Thymus (tissue), 11 donors: Measurements from ENCODE around the gene MBP. TPM values are rescaled to one million over a fixed set of nuclear protein-coding genes. Genes with fewer than 3 reads are reported as not detected.
A peak's percentile ranks its signal among the peaks of the same experiment; 100 is the strongest.

Source experiments
- DNase-seq, 9 donors: peaks; one replicate each; pipeline ENCODE4 v3.0.0-alpha.2; 2013; ENCODE audit warnings: low spot score in 9 of 9, low read depth in 6 of 9, missing footprints in 1 of 9
- H3K27ac ChIP-seq, 2 donors: one replicate each; pipeline ENCODE4 v1.5.1; 2013; ENCODE audit warnings: control low read depth in 1 of 2, low read depth in 1 of 2, low read length in 1 of 2, mild to moderate bottlenecking in 1 of 2, moderate library complexity in 1 of 2
- H3K27me3 ChIP-seq, 2 donors: one replicate each; pipeline ENCODE4 v1.5.1; 2013; ENCODE audit warnings: low read length in 1 of 2; ENCODE audit not compliant: control insufficient read depth in 2 of 2, insufficient read depth in 1 of 2
- H3K36me3 ChIP-seq, 2 donors: one replicate each; pipeline ENCODE4 v1.5.1; 2013; ENCODE audit warnings: low read length in 1 of 2, mild to moderate bottlenecking in 1 of 2, moderate library complexity in 1 of 2; ENCODE audit not compliant: control insufficient read depth in 2 of 2, insufficient read depth in 2 of 2
- H3K4me1 ChIP-seq, 2 donors: one replicate each; pipeline ENCODE4 v1.5.1; 2013; ENCODE audit warnings: low read length in 2 of 2; ENCODE audit not compliant: control insufficient read depth in 2 of 2, insufficient read depth in 2 of 2
- H3K4me3 ChIP-seq, 2 donors: one replicate each; pipeline ENCODE4 v1.5.1; 2013; ENCODE audit warnings: low read length in 2 of 2, control low read depth in 1 of 2, mild to moderate bottlenecking in 1 of 2
- H3K9me3 ChIP-seq, 2 donors: one replicate each; pipeline ENCODE4 v1.5.1; 2013; ENCODE audit warnings: low read length in 1 of 2, mild to moderate bottlenecking in 1 of 2; ENCODE audit not compliant: control insufficient read depth in 2 of 2, insufficient read depth in 1 of 2
- WGBS: extraction: QIAGEN DNeasy Blood & Tissue Kit; methylation state at CpG from one replicate; pipeline ENCODE4 v1.1.7; 2013; 5-methylcytosine and 5-hydroxymethylcytosine counted together
- polyA plus RNA-seq: library from polyadenylated mRNA; stranded (reverse); fragments of 200-250 nt; gene quantifications from one replicate; pipeline ENCODE4 v1.2.3, GENCODE V29; 2013
- total RNA-seq: library from RNA; stranded (reverse); fragments of 120-200 nt; gene quantifications from one replicate; pipeline ENCODE4 v1.2.4, GENCODE V29; 2013
- donor health status: healthy.

Gene MBP
- total and polyA plus RNA-seq, 2 donors = 16.1 to 16.3 TPM

DNA sequence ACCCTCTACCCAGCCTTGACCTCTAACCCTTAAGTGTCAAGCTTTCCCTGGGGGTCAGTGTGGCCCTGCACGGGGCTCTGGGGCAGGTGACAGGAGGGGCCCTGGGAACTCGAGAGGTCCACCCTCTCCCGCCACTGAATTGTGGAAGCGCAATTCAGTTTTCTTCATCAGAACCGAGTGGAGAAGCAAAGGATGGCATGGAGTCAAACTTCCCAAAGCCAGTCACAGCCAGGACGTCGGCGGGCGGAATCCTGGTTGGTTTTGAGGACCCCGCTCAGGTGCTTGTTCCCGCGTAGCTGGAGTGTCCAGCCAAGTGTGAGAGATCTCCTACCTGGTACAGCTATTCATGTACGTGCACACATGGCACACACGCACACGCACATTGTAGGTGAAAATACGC, 62.0 kb downstream of the MBP start:
- Histone ChIP-seq H3K4me3 (no peak overlapping the region), H3K27ac (peak overlapping the region in 1 of 2 donors; percentile 77), H3K9me3 (no peaks in the 10 kb centered on the region), H3K4me1 (peaks cover 11 to 62% of the 10 kb centered on the region in 2 donors), H3K27me3 (peaks cover 0 to 11% of the 10 kb centered on the region in 2 donors), H3K36me3 (peaks cover 0 to 5% of the 10 kb centered on the region in 2 donors)
- DNase-seq = no peak
- 84% methylated on average over 16 of the region's 16 CpGs for WGBS

DNA sequence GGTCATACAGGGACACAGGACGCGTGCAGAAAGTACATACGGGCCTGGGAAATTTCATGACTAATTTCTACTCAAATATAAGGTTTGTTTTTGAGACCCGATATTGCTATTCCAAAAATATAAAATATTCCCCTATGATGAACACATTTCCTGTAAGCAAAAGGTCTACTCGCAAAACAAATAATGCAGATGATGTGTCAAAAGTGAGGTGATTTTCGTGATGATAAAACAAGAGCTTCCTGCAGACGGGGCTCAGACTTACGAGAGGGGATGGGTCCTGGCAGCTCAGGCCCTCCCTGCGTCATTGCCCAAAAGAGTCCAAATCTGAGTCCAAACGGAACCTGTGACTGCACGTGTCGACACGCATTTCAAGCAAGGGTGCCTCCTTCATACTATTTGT, 62.7 kb downstream of the MBP start:
- no peak overlapping the region for H3K27ac ChIP-seq
- no peaks in the 10 kb centered on the region for H3K9me3 ChIP-seq
- WGBS = 90% methylated on average over 13 of the region's 13 CpGs
- H3K36me3 ChIP-seq = peaks cover 0 to 8% of the 10 kb centered on the region in 2 donors
- H3K4me3 ChIP-seq = no peak overlapping the region
- DNase-seq = no peak
- H3K4me1 ChIP-seq = peaks cover 11 to 67% of the 10 kb centered on the region in 2 donors
- peaks cover 0 to 13% of the 10 kb centered on the region in 2 donors for H3K27me3 ChIP-seq

GRCh38 chr18:77069482-77069881, 63.1 kb downstream of the MBP start:
- peaks cover 11 to 67% of the 10 kb centered on the region in 2 donors for H3K4me1 ChIP-seq
- H3K4me3 ChIP-seq = no peak overlapping the region
- DNase-seq = no peak
- 96% methylated on average over 14 of the region's 14 CpGs for WGBS
- H3K27ac ChIP-seq = peak overlapping the region; percentile 4 to 6
- peaks cover 0 to 8% of the 10 kb centered on the region in 2 donors for H3K36me3 ChIP-seq
- peaks cover 0 to 13% of the 10 kb centered on the region in 2 donors for H3K27me3 ChIP-seq
- no peaks in the 10 kb centered on the region for H3K9me3 ChIP-seq

- peak in 1 of 9 donors; percentile 69 for DNase-seq
- Histone ChIP-seq H3K27me3 (peaks cover 0 to 15% of the 10 kb centered on the region in 2 donors), H3K4me3 (no peak overlapping the region), H3K27ac (peak overlapping the region; percentile 60 to 64), H3K4me1 (peaks cover 11 to 68% of the 10 kb centered on the region in 2 donors), H3K36me3 (peaks cover 0 to 8% of the 10 kb centered on the region in 2 donors), H3K9me3 (no peaks in the 10 kb centered on the region)
- WGBS = 77% methylated on average over 15 of the region's 15 CpGs
Observed at GRCh38 chr18:77068321-77069312, 64.0 kb downstream of the MBP start.

DNA sequence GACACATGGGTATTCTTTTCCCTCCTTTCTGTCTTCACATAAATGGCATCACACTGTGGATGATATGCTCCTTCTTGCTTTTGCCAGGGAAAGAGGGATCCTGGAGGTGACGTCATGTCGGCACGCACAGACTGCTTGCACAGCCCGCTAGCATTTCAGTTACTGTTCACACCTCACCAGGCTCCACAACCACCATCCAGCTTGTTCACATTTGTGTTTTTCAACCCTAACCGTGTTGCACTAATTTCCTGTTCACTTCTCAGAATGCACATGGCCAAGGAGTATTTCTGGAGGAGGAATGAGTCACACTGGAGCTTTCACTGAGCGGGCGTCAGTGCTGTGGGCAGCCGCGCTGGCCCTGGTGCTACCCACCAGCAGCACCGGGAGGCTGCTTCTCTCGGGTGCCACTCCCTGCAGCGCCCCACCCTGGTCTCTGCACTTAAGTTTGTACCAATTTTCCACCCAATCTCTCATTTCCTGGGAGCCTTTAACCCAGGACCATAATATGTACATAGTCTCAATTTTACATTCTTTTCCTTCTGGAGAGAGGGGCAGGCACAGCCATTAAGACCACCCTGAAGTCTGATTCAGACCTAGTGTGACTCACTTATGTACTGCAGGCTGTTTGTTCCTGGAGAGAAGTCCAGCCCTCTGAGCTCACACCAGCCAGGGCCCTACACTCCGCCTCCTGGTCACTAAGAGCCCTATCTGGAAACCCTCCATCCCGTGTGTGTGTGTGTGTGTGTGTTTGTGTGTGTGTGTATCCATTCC, 65.1 kb downstream of the MBP start:
- WGBS = 45% methylated on average over 14 of the region's 14 CpGs
- H3K27me3 ChIP-seq = peaks cover 0 to 15% of the 10 kb centered on the region in 2 donors
- peak overlapping the region; percentile 60 to 64 for H3K27ac ChIP-seq
- no peak overlapping the region for H3K4me3 ChIP-seq
- H3K9me3 ChIP-seq = no peaks in the 10 kb centered on the region
- peaks cover 0 to 8% of the 10 kb centered on the region in 2 donors for H3K36me3 ChIP-seq
- peak in 1 of 9 donors; percentile 50 for DNase-seq
- peaks cover 18 to 76% of the 10 kb centered on the region in 2 donors for H3K4me1 ChIP-seq

GRCh38 chr18:77066689-77067088, 65.9 kb downstream of the MBP start:
- Histone ChIP-seq H3K27me3 (peaks cover 0 to 15% of the 10 kb centered on the region in 2 donors), H3K9me3 (no peaks in the 10 kb centered on the region), H3K4me3 (no peak overlapping the region), H3K27ac (no peak overlapping the region), H3K4me1 (peaks cover 24 to 76% of the 10 kb centered on the region in 2 donors), H3K36me3 (peaks cover 0 to 8% of the 10 kb centered on the region in 2 donors)
- DNase-seq = no peak
- WGBS = 96% methylated on average over 9 of the region's 9 CpGs

- H3K4me1 ChIP-seq = peaks cover 21 to 76% of the 10 kb centered on the region in 2 donors
- H3K9me3 ChIP-seq = no peaks in the 10 kb centered on the region
- H3K4me3 ChIP-seq = no peak overlapping the region
- peaks cover 0 to 17% of the 10 kb centered on the region in 2 donors for H3K27me3 ChIP-seq
- peak overlapping the region in 1 of 2 donors; percentile 25 for H3K27ac ChIP-seq
- DNase-seq = no peak
- WGBS = 96% methylated on average over 9 of the region's 9 CpGs
- H3K36me3 ChIP-seq = peaks cover 0 to 8% of the 10 kb centered on the region in 2 donors
Observed at GRCh38 chr18:77066101-77066500, 66.5 kb downstream of the MBP start.

GRCh38 chr18:77065221-77065981, 67.2 kb downstream of the MBP start:
- Histone ChIP-seq H3K27me3 (peaks cover 0 to 22% of the 10 kb centered on the region in 2 donors), H3K36me3 (peaks cover 0 to 4% of the 10 kb centered on the region in 2 donors), H3K4me1 (peaks cover 21 to 75% of the 10 kb centered on the region in 2 donors), H3K9me3 (no peaks in the 10 kb centered on the region), H3K4me3 (no peak overlapping the region), H3K27ac (peak overlapping the region; percentile 3 to 60)
- peak in 1 of 9 donors; percentile 42 for DNase-seq
- 51% methylated on average over 13 of the region's 13 CpGs for WGBS
